ENCODE data around the gene LDLRAD1. TPM values are rescaled to one million over a fixed set of nuclear protein-coding genes. Genes with fewer than 3 reads are reported as not detected.

LDLRAD1 gene
- total RNA-seq, 1 experiment from 2014 or later, result not detected

DNA sequence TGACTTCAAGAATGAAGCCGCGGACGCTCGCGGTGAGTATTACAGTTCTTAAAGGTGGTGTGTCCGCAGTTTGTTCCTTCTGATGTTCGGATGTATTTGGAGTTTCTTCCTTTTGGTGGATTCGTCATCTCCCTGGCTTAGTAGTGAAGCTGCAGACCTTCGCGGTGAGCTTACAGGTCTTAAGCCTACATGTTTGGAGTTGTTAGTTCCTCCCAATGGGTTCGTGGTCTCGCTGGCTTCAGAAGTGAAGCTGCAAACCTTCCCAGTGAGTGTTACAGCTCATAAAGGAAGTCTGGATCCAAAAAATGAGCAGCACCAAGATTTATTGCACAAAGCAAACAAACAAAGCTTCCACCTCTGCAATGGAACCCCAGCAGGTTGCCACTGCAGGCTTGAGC lies 14.7 kb downstream of the LDLRAD1 start:
- TF ChIP-seq, protein P1, sequence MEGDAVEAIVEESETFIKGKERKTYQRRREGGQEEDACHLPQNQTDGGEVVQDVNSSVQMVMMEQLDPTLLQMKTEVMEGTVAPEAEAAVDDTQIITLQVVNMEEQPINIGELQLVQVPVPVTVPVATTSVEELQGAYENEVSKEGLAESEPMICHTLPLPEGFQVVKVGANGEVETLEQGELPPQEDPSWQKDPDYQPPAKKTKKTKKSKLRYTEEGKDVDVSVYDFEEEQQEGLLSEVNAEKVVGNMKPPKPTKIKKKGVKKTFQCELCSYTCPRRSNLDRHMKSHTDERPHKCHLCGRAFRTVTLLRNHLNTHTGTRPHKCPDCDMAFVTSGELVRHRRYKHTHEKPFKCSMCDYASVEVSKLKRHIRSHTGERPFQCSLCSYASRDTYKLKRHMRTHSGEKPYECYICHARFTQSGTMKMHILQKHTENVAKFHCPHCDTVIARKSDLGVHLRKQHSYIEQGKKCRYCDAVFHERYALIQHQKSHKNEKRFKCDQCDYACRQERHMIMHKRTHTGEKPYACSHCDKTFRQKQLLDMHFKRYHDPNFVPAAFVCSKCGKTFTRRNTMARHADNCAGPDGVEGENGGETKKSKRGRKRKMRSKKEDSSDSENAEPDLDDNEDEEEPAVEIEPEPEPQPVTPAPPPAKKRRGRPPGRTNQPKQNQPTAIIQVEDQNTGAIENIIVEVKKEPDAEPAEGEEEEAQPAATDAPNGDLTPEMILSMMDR (IDR thresholded peaks at IDR 0.05; ENCODE audit: unreplicated experiment), result no peak
- ChIA-PET CTCF (interaction anchor here (0.5 to 1.0 kb wide), 3 partner anchors 9 to 143 kb away, joined by 3 to 4 read pairs (median 3); no protein-coding TSS in a partner anchor), POLR2A (interaction anchor here (0.9 kb wide), 1 partner anchor 16 kb away, joined by 3 read pairs; no protein-coding TSS in a partner anchor)
- no peak overlapping the region for H3K4me3 Mint-ChIP-seq (ENCODE audit: unreplicated experiment)
- no peaks in the 10 kb centered on the region for H3K9me3 Mint-ChIP-seq (ENCODE audit: unreplicated experiment)
- peak; percentile 12 for DNase-seq (ENCODE audit: unreplicated experiment)
- no TSS peak for BruUV-seq (replicated peaks)
- no peaks in the 10 kb centered on the region for H3K4me1 Mint-ChIP-seq (ENCODE audit: insufficient read depth, unreplicated experiment)
- intact Hi-C loops (cut with micrococcal nuclease), result no loop called here
- no peak overlapping the region for H3K27ac Mint-ChIP-seq (ENCODE audit: low read depth, unreplicated experiment)
- no peaks in the 10 kb centered on the region for H3K36me3 Mint-ChIP-seq (ENCODE audit: insufficient read depth, unreplicated experiment)
- H3K27me3 Mint-ChIP-seq (ENCODE audit: insufficient read depth, unreplicated experiment), result peaks cover 14% of the 10 kb centered on the region

DNA sequence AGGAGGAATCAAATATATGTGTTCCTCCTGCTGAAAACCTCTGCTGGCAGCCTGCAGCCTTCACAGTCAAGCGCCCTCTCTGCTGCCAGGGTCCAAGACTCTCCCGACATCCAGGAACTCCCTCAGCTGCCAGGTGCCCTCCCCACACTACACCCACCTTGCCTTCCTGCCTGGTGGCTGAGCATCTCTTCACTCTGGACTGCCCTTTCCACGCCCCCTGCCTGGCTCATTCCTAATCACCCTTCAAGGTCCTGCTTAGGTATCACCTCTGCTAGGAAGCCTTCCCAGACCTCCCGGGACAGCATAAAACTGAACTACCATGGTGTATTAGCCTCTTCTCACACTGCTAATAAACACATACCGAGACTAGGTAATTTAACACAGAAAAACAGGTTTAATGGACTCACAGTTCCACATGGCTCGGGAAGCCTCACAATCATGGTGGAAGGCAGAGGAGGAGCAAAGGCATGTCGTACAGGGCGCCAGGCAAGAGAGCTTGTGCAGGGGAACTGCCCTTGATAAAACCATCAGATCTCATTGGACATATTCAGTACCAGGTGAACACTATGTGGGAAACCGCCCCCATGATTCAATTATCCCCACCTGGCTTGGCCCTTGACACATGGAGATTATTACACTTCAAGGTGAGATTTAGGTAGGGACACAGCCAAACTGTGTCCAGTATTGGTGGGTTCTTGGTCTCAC lies 15.3 kb downstream of the LDLRAD1 start:
- intact Hi-C loops (cut with micrococcal nuclease), result no loop called here
- Mint-ChIP-seq H3K4me1 (ENCODE audit: insufficient read depth, unreplicated experiment) (no peaks in the 10 kb centered on the region), H3K27ac (ENCODE audit: low read depth, unreplicated experiment) (no peak overlapping the region), H3K27me3 (ENCODE audit: insufficient read depth, unreplicated experiment) (peaks cover 14% of the 10 kb centered on the region), H3K4me3 (ENCODE audit: unreplicated experiment) (no peak overlapping the region), H3K9me3 (ENCODE audit: unreplicated experiment) (no peaks in the 10 kb centered on the region), H3K36me3 (ENCODE audit: insufficient read depth, unreplicated experiment) (no peaks in the 10 kb centered on the region)
- BruUV-seq (replicated peaks), result no TSS peak
- TF ChIP-seq, protein P1 (IDR thresholded peaks at IDR 0.05; ENCODE audit: unreplicated experiment), result no peak
- POLR2A ChIA-PET, result interaction anchor here (0.9 kb wide), 1 partner anchor 15 kb away, joined by 3 read pairs; no protein-coding TSS in a partner anchor
- no peak for DNase-seq (ENCODE audit: unreplicated experiment)
- CTCF ChIA-PET, result interaction anchor here (0.7 to 1.0 kb wide), 2 partner anchors 132 to 142 kb away, joined by 3 to 4 read pairs; no protein-coding TSS in a partner anchor

DNA sequence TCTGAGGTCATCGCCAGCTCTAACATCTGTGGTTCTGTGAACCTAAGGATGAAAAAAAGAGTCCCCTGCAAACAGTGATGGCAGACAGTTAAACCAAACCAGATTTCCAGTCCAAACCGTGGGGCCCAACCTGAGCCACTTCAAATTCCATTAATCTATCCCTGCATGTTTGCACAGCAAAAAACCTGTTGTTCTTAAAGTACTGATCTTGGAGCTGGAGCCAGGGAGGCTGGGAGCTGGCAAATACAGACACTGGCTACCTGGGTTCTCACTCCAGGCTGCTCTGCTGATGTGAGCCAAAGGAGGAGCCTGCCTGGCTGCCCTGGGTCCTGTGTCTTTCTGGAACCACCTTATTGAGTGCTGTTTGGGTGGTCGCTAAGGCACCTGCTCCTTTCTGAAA lies 16.4 kb downstream of the LDLRAD1 start:
- no peaks in the 10 kb centered on the region for H3K36me3 Mint-ChIP-seq (ENCODE audit: insufficient read depth, unreplicated experiment)
- H3K27ac Mint-ChIP-seq (ENCODE audit: low read depth, unreplicated experiment), result no peak overlapping the region
- H3K27me3 Mint-ChIP-seq (ENCODE audit: insufficient read depth, unreplicated experiment), result peaks cover 10% of the 10 kb centered on the region
- no peak for DNase-seq (ENCODE audit: unreplicated experiment)
- no peak overlapping the region for H3K4me3 Mint-ChIP-seq (ENCODE audit: unreplicated experiment)
- ChIA-PET POLR2A (no interaction called here), CTCF (interaction anchor here (1.2 kb wide), 1 partner anchor 141 kb away, joined by 3 read pairs; no protein-coding TSS in a partner anchor)
- no TSS peak for BruUV-seq (replicated peaks)
- intact Hi-C loops (cut with micrococcal nuclease), result no loop called here
- H3K4me1 Mint-ChIP-seq (ENCODE audit: insufficient read depth, unreplicated experiment), result no peaks in the 10 kb centered on the region
- TF ChIP-seq, protein P1 (IDR thresholded peaks at IDR 0.05; ENCODE audit: unreplicated experiment), result no peak
- no peaks in the 10 kb centered on the region for H3K9me3 Mint-ChIP-seq (ENCODE audit: unreplicated experiment)

DNA sequence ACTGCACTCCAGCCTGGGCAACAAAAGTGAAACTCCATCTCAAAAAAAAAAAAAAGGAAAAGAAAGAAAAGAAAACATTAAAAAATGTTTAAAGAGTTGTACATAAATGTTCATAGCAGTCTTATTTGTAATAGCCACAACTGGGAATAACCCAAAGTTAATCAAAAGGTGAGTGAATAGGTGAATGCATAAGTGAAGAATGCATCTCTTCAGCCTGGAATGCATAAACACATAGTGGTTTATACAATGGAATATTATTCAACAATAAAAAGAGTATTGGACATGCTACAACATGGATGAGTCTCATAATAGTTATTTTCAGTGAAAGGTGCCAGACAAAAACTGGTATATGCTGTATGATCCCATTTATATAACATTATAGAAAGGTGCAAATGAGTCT lies 18.1 kb downstream of the LDLRAD1 start:
- DNase-seq (ENCODE audit: unreplicated experiment), result no peak
- BruUV-seq (replicated peaks), result no TSS peak
- no peaks in the 10 kb centered on the region for H3K9me3 Mint-ChIP-seq (ENCODE audit: unreplicated experiment)
- ChIA-PET POLR2A (no interaction called here), CTCF (no interaction called here)
- H3K4me1 Mint-ChIP-seq (ENCODE audit: insufficient read depth, unreplicated experiment), result no peaks in the 10 kb centered on the region
- no peaks in the 10 kb centered on the region for H3K27me3 Mint-ChIP-seq (ENCODE audit: insufficient read depth, unreplicated experiment)
- intact Hi-C loops (cut with micrococcal nuclease), result no loop called here
- no peaks in the 10 kb centered on the region for H3K36me3 Mint-ChIP-seq (ENCODE audit: insufficient read depth, unreplicated experiment)
- H3K4me3 Mint-ChIP-seq (ENCODE audit: unreplicated experiment), result no peak overlapping the region
- H3K27ac Mint-ChIP-seq (ENCODE audit: low read depth, unreplicated experiment), result no peak overlapping the region
- TF ChIP-seq, protein P1 (IDR thresholded peaks at IDR 0.05; ENCODE audit: unreplicated experiment), result no peak
